Activated CD8-positive, alpha-beta T cell treated with anti-CD3 and anti-CD28 coated beads for 36 hours (primary cell): Measurements from ENCODE around the gene CTTNBP2. TPM values are rescaled to one million over a fixed set of nuclear protein-coding genes. Genes with fewer than 3 reads are reported as not detected.

Source experiments
- ATAC-seq: fragments of 200-7000 bp; cut with Tn5 transposase; one replicate; pipeline ENCODE4 v1.10.0; 2021; ENCODE audit warnings: mild to moderate bottlenecking, moderate library complexity
- CTCF ChIA-PET: fragments of 350-600 bp; sonication (Branson Sonifier 250); formaldehyde crosslinking; loops from one replicate; lab custom pipeline; 2021; ENCODE audit warnings: antibody characterized with exemption; lab: Charles Lee
- POLR2A ChIA-PET: fragments of 350-600 bp; sonication (Branson Sonifier 250); formaldehyde crosslinking; loops from one replicate; lab custom pipeline; 2021; ENCODE audit warnings: antibody characterized with exemption; lab: Charles Lee
- DNase-seq: peaks from one replicate; pipeline ENCODE4 v3.0.0-alpha.2; 2020
- H3K27ac Mint-ChIP-seq: one replicate; pipeline ENCODE4 v1.8.0; 2021; ENCODE audit warnings: mild to moderate bottlenecking, mixed read lengths
- H3K27me3 Mint-ChIP-seq: one replicate; pipeline ENCODE4 v1.8.0; 2021; ENCODE audit warnings: mixed read lengths
- H3K36me3 Mint-ChIP-seq: one replicate; pipeline ENCODE4 v1.8.0; 2021; ENCODE audit warnings: low read depth, mixed read lengths
- H3K4me1 Mint-ChIP-seq: one replicate; pipeline ENCODE4 v1.8.0; 2021; ENCODE audit warnings: low read depth, mixed read lengths
- H3K4me3 Mint-ChIP-seq: one replicate; pipeline ENCODE4 v1.8.0; 2021; ENCODE audit warnings: mild to moderate bottlenecking, moderate library complexity, mixed read lengths
- H3K9me3 Mint-ChIP-seq: one replicate; pipeline ENCODE4 v1.8.0; 2021; ENCODE audit warnings: mixed read lengths
- CTCF ChIP-seq: fragments of 200-600 bp; IDR thresholded peaks from one replicate; pipeline ENCODE4 v1.8.0; 2022; ENCODE audit warnings: antibody characterized with exemption, mild to moderate bottlenecking
- intact Hi-C: fragments of 100-400 bp; cut with micrococcal nuclease; formaldehyde crosslinking; loops from one replicate; pipeline ENCODE4 v1.10.0; 2022
- total RNA-seq, 2 experiments: library from RNA; stranded (reverse); gene quantifications; one replicate each; pipeline ENCODE4 v1.2.3, GENCODE V29; 2021

CTTNBP2 gene
- total RNA-seq, 2 experiments from 2014 or later, result not detected

GRCh38 chr7:117698018-117698417 lies 175.2 kb downstream of the CTTNBP2 start:
- ATAC-seq, result no peak
- no peaks in the 10 kb centered on the region for H3K4me1 Mint-ChIP-seq
- no peak for TF ChIP-seq CTCF
- H3K27me3 Mint-ChIP-seq, result no peaks in the 10 kb centered on the region
- ChIA-PET CTCF (no interaction called here), POLR2A (no interaction called here)
- H3K9me3 Mint-ChIP-seq, result no peaks in the 10 kb centered on the region
- H3K4me3 Mint-ChIP-seq, result no peak overlapping the region
- H3K36me3 Mint-ChIP-seq, result no peaks in the 10 kb centered on the region
- no peak overlapping the region for H3K27ac Mint-ChIP-seq
- DNase-seq, result no peak
- intact Hi-C loops, result no loop called here

- H3K27ac Mint-ChIP-seq, result no peak overlapping the region
- H3K4me1 Mint-ChIP-seq, result no peaks in the 10 kb centered on the region
- no peak overlapping the region for H3K4me3 Mint-ChIP-seq
- ATAC-seq (no peak), DNase-seq (no peak)
- intact Hi-C loops, result no loop called here
- POLR2A ChIA-PET, result no interaction called here
- no peaks in the 10 kb centered on the region for H3K9me3 Mint-ChIP-seq
- no peaks in the 10 kb centered on the region for H3K27me3 Mint-ChIP-seq
- no peak for TF ChIP-seq CTCF
- CTCF ChIA-PET, result no interaction called here
- H3K36me3 Mint-ChIP-seq, result no peaks in the 10 kb centered on the region
Measured at GRCh38 chr7:117692338-117692737, 180.9 kb downstream of the CTTNBP2 start.

GRCh38 chr7:117690147-117690546 lies 183.1 kb downstream of the CTTNBP2 start:
- Mint-ChIP-seq H3K27ac (no peak overlapping the region), H3K4me3 (no peak overlapping the region), H3K36me3 (no peaks in the 10 kb centered on the region), H3K27me3 (no peaks in the 10 kb centered on the region), H3K4me1 (no peaks in the 10 kb centered on the region), H3K9me3 (no peaks in the 10 kb centered on the region)
- ChIA-PET POLR2A (no interaction called here), CTCF (no interaction called here)
- intact Hi-C loops, result no loop called here
- ATAC-seq, result no peak
- TF ChIP-seq CTCF, result no peak
- DNase-seq, result no peak

- no peak overlapping the region for H3K27ac Mint-ChIP-seq
- intact Hi-C loops, result no loop called here
- no peaks in the 10 kb centered on the region for H3K36me3 Mint-ChIP-seq
- DNase-seq (no peak), ATAC-seq (no peak)
- ChIA-PET CTCF (no interaction called here), POLR2A (no interaction called here)
- no peaks in the 10 kb centered on the region for H3K9me3 Mint-ChIP-seq
- no peak overlapping the region for H3K4me3 Mint-ChIP-seq
- no peaks in the 10 kb centered on the region for H3K27me3 Mint-ChIP-seq
- no peaks in the 10 kb centered on the region for H3K4me1 Mint-ChIP-seq
- no peak for TF ChIP-seq CTCF
Measured at GRCh38 chr7:117689406-117689805, 183.8 kb downstream of the CTTNBP2 start.

GRCh38 chr7:117688126-117688525 lies 185.1 kb downstream of the CTTNBP2 start:
- H3K4me1 Mint-ChIP-seq, result no peaks in the 10 kb centered on the region
- POLR2A ChIA-PET, result no interaction called here
- CTCF ChIA-PET, result no interaction called here
- no peak for ATAC-seq
- intact Hi-C loops, result no loop called here
- no peak for DNase-seq
- no peaks in the 10 kb centered on the region for H3K36me3 Mint-ChIP-seq
- no peaks in the 10 kb centered on the region for H3K9me3 Mint-ChIP-seq
- H3K27me3 Mint-ChIP-seq, result no peaks in the 10 kb centered on the region
- H3K4me3 Mint-ChIP-seq, result no peak overlapping the region
- no peak for TF ChIP-seq CTCF
- H3K27ac Mint-ChIP-seq, result no peak overlapping the region
